ENCODE measurements around the gene CHI3L1. TPM values are rescaled to one million over a fixed set of nuclear protein-coding genes. Genes with fewer than 3 reads are reported as not detected.

Gene CHI3L1
- total and polyA plus RNA-seq, 10 of the 15 experiments (the other 5 are each of a cell fraction or from before 2014, with no cell fraction given), result 0.10 to 1.7 (median 0.39) TPM

- ChIA-PET SMC1A (ENCODE audit: uncharacterized antibody, unreplicated experiment) (no interaction called here), RAD21 (ENCODE audit: unreplicated experiment) (no interaction called here), POLR2A (no interaction called here), CTCF (interaction anchor here (0.9 kb wide), 1 partner anchor 25 kb away, joined by 4 read pairs; no protein-coding TSS in a partner anchor)
- TF ChIP-seq RCOR1 (conservative IDR thresholded peaks at IDR 0.05; ENCODE audit: low read depth, low read length) (no peak), KDM1A (IDR thresholded peaks at IDR 0.05; ENCODE audit: borderline replicate concordance) (no peak), HCFC1 (IDR thresholded peaks at IDR 0.05; ENCODE audit: low read length) (no peak)
- no peak for FAIRE-seq
- Histone ChIP-seq H3K27me3 (replicated peaks in 1 of 2; ENCODE audit: control insufficient read depth in 2 of 2, insufficient read depth in 2 of 2, low read length in 1 of 2) (peaks cover 0 to 5% of the 10 kb centered on the region in 2 experiments; a peak in 2 of 4 replicates), H3K36me3 (ENCODE audit: control insufficient read depth in 2 of 2, insufficient read depth in 2 of 2, low read length in 1 of 2) (no peaks in the 10 kb centered on the region), H3K27ac (ENCODE audit: control insufficient read depth, insufficient read depth) (no peak overlapping the region), H2AFZ (ENCODE audit: control insufficient read depth, low read depth, low read length) (no peak overlapping the region), H3K4me2 (ENCODE audit: control insufficient read depth, insufficient read depth) (no peak overlapping the region), H3K4me1 (ENCODE audit: control insufficient read depth, insufficient read depth, low read length) (no peaks in the 10 kb centered on the region), H3K9ac (ENCODE audit: control insufficient read depth, insufficient read depth, low read length) (no peak overlapping the region), H4K20me1 (ENCODE audit: control insufficient read depth, insufficient read depth) (no peaks in the 10 kb centered on the region), H3K9me3 (replicated peaks; ENCODE audit: control insufficient read depth, insufficient read depth, low read length) (no peaks in the 10 kb centered on the region), H3K79me2 (ENCODE audit: control insufficient read depth, insufficient read depth, low read length) (no peaks in the 10 kb centered on the region), H3K4me3 (no peak overlapping the region)
- no peak for ATAC-seq
- in situ Hi-C loops (cut with MboI), result no loop called here
- DNase-seq (ENCODE audit: low read depth, low spot score), result no peak
- intact Hi-C loops (cut with micrococcal nuclease; ENCODE audit: unreplicated experiment), result no loop called here
- WGBS (ENCODE audit: insufficient coverage, insufficient replicate concordance, low lambda C conversion rate, missing lambda C conversion rate), result 7% methylated on average over 3 of the region's 3 CpGs
- no TSS peak for BruUV-seq (replicated peaks)
Observed at GRCh38 chr1:203197625-203198024, 11.1 kb upstream of the CHI3L1 start.

- intact Hi-C loops (cut with micrococcal nuclease; ENCODE audit: unreplicated experiment) (no loop called here), in situ Hi-C loops (cut with MboI) (no loop called here)
- DNase-seq (ENCODE audit: low read depth, low spot score) (no peak), FAIRE-seq (no peak), ATAC-seq (no peak)
- Histone ChIP-seq H3K79me2 (ENCODE audit: control insufficient read depth, insufficient read depth, low read length) (no peaks in the 10 kb centered on the region), H3K4me1 (ENCODE audit: control insufficient read depth, insufficient read depth, low read length) (no peaks in the 10 kb centered on the region), H3K4me2 (ENCODE audit: control insufficient read depth, insufficient read depth) (no peak overlapping the region), H3K9me3 (replicated peaks; ENCODE audit: control insufficient read depth, insufficient read depth, low read length) (no peaks in the 10 kb centered on the region), H3K27me3 (replicated peaks in 1 of 2; ENCODE audit: control insufficient read depth in 2 of 2, insufficient read depth in 2 of 2, low read length in 1 of 2) (peaks cover 0 to 5% of the 10 kb centered on the region in 2 experiments; a peak in 2 of 4 replicates), H3K4me3 (no peak overlapping the region), H3K27ac (ENCODE audit: control insufficient read depth, insufficient read depth) (no peak overlapping the region), H3K9ac (ENCODE audit: control insufficient read depth, insufficient read depth, low read length) (no peak overlapping the region), H3K36me3 (ENCODE audit: control insufficient read depth in 2 of 2, insufficient read depth in 2 of 2, low read length in 1 of 2) (no peaks in the 10 kb centered on the region), H2AFZ (ENCODE audit: control insufficient read depth, low read depth, low read length) (no peak overlapping the region), H4K20me1 (ENCODE audit: control insufficient read depth, insufficient read depth) (no peaks in the 10 kb centered on the region)
- SMC1A ChIA-PET (ENCODE audit: uncharacterized antibody, unreplicated experiment), result interaction anchor here (0.7 to 1.3 kb wide), 2 partner anchors 18 to 52 kb away, joined by 3 to 4 read pairs; no protein-coding TSS in a partner anchor
- BruUV-seq (replicated peaks), result no TSS peak
- 24% methylated on average over 3 of the region's 3 CpGs for WGBS (ENCODE audit: insufficient coverage, insufficient replicate concordance, low lambda C conversion rate, missing lambda C conversion rate)
- CTCF ChIA-PET, result interaction anchor here (1.4 to 1.8 kb wide), 2 partner anchors 19 to 24 kb away, joined by 4 to 11 read pairs; no protein-coding TSS in a partner anchor
- POLR2A ChIA-PET, result no interaction called here
- RAD21 ChIA-PET (ENCODE audit: unreplicated experiment), result interaction anchor here (0.6 kb wide), 1 partner anchor 1154 kb away, joined by 3 read pairs; no protein-coding TSS in a partner anchor
- TF ChIP-seq FOXM1 (IDR thresholded peaks at IDR 0.05; ENCODE audit: low read depth, low read length) (no peak), GABPA (IDR thresholded peaks at IDR 0.05; ENCODE audit: low read depth) (no peak), EZH2 (IDR thresholded peaks at IDR 0.05; ENCODE audit: borderline replicate concordance, control insufficient read depth, low read depth, low read length) (no peak), KLF5 (IDR thresholded peaks at IDR 0.05; ENCODE audit: partially characterized antibody) (no peak), CBX3 (IDR thresholded peaks at IDR 0.05; ENCODE audit: borderline replicate concordance, low read depth) (no peak), ZBTB11 (CRISPR knock-in tag; IDR thresholded peaks at IDR 0.05) (no peak), JUNB (IDR thresholded peaks at IDR 0.05) (no peak), NFYA (IDR thresholded peaks at IDR 0.05; ENCODE audit: borderline replicate concordance, low read depth, low read length) (no peak), FOXK2 (IDR thresholded peaks at IDR 0.05) (no peak), RELB (IDR thresholded peaks at IDR 0.05; ENCODE audit: low read depth) (no peak), POLR2A (IDR thresholded peaks at IDR 0.05; ENCODE audit: low read depth, low read length) (no peak), SREBF1 (IDR thresholded peaks at IDR 0.05; ENCODE audit: low read length) (no peak)
Observed at GRCh38 chr1:203196371-203196770, 9.9 kb upstream of the CHI3L1 start.

Data from GM12878 (cell line).